BJ (cell line): ENCODE results near the gene CACNA2D3. TPM values are rescaled to one million over a fixed set of nuclear protein-coding genes. Genes with fewer than 3 reads are reported as not detected.

Experiments used
- CTCF ChIA-PET: fragments of 350-600 bp; formaldehyde crosslinking; extraction: SDS; loops from one replicate; lab custom pipeline; 2021; ENCODE audit warnings: antibody characterized with exemption, inconsistent platforms; lab: Yijun Ruan, JAX
- POLR2A ChIA-PET: fragments of 300-600 bp; sonication (Branson Sonifier 250); formaldehyde crosslinking; extraction: SDS; loops from one replicate; lab custom pipeline; 2021; ENCODE audit warnings: antibody characterized with exemption; lab: Charles Lee
- DNase-seq: peaks from one replicate; pipeline ENCODE4 v3.0.0-alpha.2; 2011; ENCODE audit warnings: low read depth
- H3K27me3 ChIP-seq: 2 replicates; pipeline ENCODE4 v1.6.0; 2011; ENCODE audit warnings: low read length; ENCODE audit not compliant: control insufficient read depth, insufficient read depth
- H3K36me3 ChIP-seq: 2 replicates; pipeline ENCODE4 v1.5.1; 2011; ENCODE audit warnings: low read length; ENCODE audit not compliant: control insufficient read depth, insufficient read depth
- H3K4me3 ChIP-seq: 2 replicates; pipeline ENCODE4 v1.5.1; 2011; ENCODE audit warnings: low read depth, mild to moderate bottlenecking, control low read depth, low read length
- polyA plus RNA-seq: library from polyadenylated mRNA; depleted of rRNA; stranded (reverse); fragments of >200 nt; gene quantifications from 2 replicates; pipeline ENCODE4 v1.2.3, GENCODE V29; 2011
- TF ChIP-seq, protein P1 (sequence below): IDR thresholded peaks from 2 replicates; pipeline ENCODE4 v1.5.1; 2011; ENCODE audit warnings: low read depth, mild to moderate bottlenecking, control low read depth, inconsistent platforms, low read length, moderate library complexity; ENCODE audit not compliant: insufficient read depth

Gene CACNA2D3
- polyA plus RNA-seq, 1 experiment, result 0.56 TPM

DNA sequence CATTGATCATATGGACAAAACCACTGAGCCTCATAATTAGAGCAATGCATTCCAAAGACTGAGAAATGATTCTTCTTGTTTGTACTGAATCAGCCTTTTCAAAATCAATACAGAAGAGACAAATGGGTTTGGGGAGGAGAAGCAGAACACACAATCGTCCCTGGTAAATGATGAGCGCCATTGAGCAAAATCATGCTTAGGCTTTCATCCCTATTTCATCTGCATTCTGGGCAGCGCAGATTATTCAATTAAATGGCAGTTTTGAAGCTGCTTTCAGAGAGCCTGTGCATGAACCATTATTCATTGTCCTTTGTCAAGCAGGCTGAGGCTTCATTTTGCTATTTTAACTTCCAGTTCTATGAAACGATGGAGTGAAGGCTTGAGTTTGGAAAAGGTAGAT, 371.9 kb downstream of the CACNA2D3 start:
- DNase-seq, result no peak
- CTCF ChIA-PET, result interaction anchor here (0.7 kb wide), 1 partner anchor 27 kb away, joined by 3 read pairs; no protein-coding TSS in a partner anchor
- POLR2A ChIA-PET, result no interaction called here
- H3K36me3 ChIP-seq, result no peaks in the 10 kb centered on the region
- H3K4me3 ChIP-seq, result no peak overlapping the region
- TF ChIP-seq, protein P1, sequence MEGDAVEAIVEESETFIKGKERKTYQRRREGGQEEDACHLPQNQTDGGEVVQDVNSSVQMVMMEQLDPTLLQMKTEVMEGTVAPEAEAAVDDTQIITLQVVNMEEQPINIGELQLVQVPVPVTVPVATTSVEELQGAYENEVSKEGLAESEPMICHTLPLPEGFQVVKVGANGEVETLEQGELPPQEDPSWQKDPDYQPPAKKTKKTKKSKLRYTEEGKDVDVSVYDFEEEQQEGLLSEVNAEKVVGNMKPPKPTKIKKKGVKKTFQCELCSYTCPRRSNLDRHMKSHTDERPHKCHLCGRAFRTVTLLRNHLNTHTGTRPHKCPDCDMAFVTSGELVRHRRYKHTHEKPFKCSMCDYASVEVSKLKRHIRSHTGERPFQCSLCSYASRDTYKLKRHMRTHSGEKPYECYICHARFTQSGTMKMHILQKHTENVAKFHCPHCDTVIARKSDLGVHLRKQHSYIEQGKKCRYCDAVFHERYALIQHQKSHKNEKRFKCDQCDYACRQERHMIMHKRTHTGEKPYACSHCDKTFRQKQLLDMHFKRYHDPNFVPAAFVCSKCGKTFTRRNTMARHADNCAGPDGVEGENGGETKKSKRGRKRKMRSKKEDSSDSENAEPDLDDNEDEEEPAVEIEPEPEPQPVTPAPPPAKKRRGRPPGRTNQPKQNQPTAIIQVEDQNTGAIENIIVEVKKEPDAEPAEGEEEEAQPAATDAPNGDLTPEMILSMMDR, result no peak
- no peaks in the 10 kb centered on the region for H3K27me3 ChIP-seq

DNA sequence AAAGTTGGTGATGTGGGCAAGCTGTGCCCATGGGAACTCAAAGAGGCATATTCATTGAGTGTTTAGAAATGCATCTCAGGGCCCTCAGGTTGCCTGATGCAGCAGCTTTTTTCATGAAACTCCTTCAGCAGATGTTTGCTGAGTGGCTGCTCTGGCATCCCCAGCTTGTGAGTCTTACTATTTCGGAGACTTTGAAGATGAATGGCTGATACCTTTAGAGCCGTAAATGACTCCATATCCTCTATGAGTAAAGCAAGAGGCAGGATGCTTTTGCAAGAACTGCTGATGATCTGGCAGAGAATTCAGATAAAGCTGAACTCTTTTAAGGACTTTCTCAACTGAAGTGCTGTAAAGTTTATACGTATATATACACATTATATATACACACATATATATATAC, 384.3 kb downstream of the CACNA2D3 start:
- Histone ChIP-seq H3K36me3 (no peaks in the 10 kb centered on the region), H3K27me3 (no peaks in the 10 kb centered on the region), H3K4me3 (no peak overlapping the region)
- ChIA-PET CTCF (interaction anchor here (1.3 kb wide), 1 partner anchor 24 kb away, joined by 4 read pairs; no protein-coding TSS in a partner anchor), POLR2A (interaction anchor here (0.6 kb wide), 1 partner anchor 319 kb away, joined by 4 read pairs; no protein-coding TSS in a partner anchor)
- TF ChIP-seq, protein P1, result no peak
- DNase-seq, result no peak

DNA sequence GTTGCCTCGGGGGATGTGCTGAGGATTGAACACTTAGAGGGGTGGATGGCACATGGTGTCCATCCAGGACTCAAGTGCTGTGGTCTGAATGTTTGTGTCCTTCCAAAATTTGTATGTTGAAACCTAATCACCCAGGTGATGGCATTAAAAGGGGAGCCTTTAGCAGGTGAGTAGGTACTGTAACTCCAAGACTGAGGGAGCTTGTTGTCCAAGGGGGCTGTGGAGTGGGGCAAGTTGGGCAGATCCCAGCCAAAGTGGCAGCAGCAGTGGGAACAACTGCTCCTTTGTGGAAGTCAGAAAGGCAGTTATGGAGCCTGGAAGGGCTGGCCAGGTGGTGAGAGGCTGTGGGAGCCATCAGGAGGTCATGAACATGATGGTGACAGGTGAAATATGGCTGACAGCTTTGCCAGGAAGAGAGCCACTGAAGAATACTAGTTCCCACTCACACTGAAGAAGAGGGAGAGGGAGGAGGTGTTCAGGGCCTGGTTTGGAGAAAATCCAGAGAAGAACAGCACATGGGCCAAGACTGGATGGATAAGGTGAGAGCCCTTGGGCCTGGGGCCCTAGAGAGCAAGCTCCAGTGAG, 385.6 kb downstream of the CACNA2D3 start:
- DNase-seq, result no peak
- Histone ChIP-seq H3K4me3 (no peak overlapping the region), H3K36me3 (no peaks in the 10 kb centered on the region), H3K27me3 (no peaks in the 10 kb centered on the region)
- ChIA-PET POLR2A (no interaction called here), CTCF (no interaction called here)
- TF ChIP-seq, protein P1, result no peak

DNA sequence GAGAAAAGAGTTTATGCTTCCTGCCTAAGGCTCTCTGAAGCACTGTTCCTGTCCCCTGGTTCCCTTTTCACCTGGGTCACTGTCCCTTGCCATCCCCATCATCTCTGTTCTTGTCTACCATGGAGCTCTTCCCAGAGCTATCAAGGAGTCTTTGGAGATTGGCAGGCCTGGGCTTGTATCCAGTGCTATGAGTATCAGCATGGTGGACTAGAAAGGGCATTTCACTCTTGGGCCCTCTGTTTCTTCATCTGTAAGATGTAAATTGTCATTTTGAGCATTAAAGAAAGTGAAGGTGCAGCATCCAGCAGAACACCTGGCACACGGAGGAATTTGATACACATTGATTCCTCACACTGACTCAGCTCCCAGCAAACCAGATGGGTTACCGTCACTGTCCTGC, 388.2 kb downstream of the CACNA2D3 start:
- ChIA-PET CTCF (no interaction called here), POLR2A (no interaction called here)
- no peak for DNase-seq
- no peaks in the 10 kb centered on the region for H3K27me3 ChIP-seq
- TF ChIP-seq, protein P1, result no peak
- no peaks in the 10 kb centered on the region for H3K36me3 ChIP-seq
- H3K4me3 ChIP-seq, result no peak overlapping the region

DNA sequence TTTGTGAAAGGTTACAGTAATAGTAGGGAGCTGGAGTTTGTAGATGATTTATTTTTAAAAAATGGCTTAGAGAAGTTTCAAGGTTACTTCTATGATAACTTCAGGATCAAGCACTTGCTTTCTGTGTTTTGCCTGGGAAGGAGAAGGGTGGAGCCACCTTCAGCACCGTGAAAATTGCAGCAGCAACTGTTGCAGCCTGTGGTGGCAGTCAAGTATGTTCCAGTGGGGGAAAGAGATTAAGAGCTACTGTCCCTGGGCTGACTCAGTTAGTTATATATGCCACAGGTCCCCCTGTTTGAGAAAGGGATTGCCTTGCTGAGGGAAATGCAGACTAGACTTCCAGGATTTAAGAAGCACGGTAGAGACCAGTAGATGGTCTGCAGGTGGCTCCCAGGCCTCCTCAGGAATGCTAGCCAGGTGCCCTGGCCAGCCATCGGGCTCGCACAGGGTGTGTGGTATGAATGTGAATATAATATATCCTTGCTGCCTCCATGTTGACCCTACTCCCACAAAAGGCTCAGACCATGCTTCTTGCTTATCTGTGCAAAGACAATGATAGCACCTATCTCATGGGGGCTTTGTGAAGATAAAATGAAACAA, 389.5 kb downstream of the CACNA2D3 start:
- ChIA-PET POLR2A (no interaction called here), CTCF (no interaction called here)
- H3K4me3 ChIP-seq, result no peak overlapping the region
- H3K36me3 ChIP-seq, result no peaks in the 10 kb centered on the region
- no peaks in the 10 kb centered on the region for H3K27me3 ChIP-seq
- DNase-seq, result no peak
- TF ChIP-seq, protein P1, result no peak
